ENCODE results near the gene COL19A1. TPM values are rescaled to one million over a fixed set of nuclear protein-coding genes. Genes with fewer than 3 reads are reported as not detected.

COL19A1 gene
- total and polyA plus RNA-seq, 7 donors = 0.54 to 1.6 (median 0.83) TPM; not detected in 3

- WGBS, 2 donors = 76 to 82% methylated on average over 4 of the region's 4 CpGs
- Histone ChIP-seq H3K4me1 (no peaks in the 10 kb centered on the region), H3K27me3 (no peaks in the 10 kb centered on the region), H3K36me3 (no peaks in the 10 kb centered on the region), H3K27ac (no peak overlapping the region), H3K9me3 (no peaks in the 10 kb centered on the region), H3K4me3 (no peak overlapping the region)
- no peak for TF ChIP-seq CTCF (IDR thresholded peaks at IDR 0.05)
- no peak for TF ChIP-seq POLR2A (IDR thresholded peaks at IDR 0.05)
- no peak for TF ChIP-seq POLR2AphosphoS5 (IDR thresholded peaks at IDR 0.05)
- no peak for TF ChIP-seq EP300 (IDR thresholded peaks at IDR 0.05)
- no peak for DNase-seq
- intact Hi-C loops (cut with DNase I) = no loop called here
These were observed 17.2 kb downstream of the COL19A1 start for GRCh38 chr6:69883551-69883950.

DNA sequence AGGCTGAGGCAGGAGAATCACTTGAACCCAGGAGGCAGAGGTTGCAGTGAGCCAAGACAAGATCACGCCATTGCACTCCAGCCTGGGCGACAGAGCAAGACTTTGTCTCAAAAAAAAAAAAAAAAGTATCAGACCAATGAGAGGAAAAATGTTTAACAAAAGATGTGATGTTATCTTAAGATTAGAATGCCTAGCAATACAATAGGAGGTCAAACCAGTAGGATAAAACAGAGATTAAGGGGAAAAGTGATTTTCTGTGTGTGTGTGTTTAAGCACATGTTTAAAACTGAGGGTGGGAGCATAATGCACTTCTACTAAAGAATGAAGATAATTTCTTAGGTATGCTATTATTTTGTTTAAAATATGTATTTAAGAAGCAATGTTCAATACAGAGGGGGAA, 17.9 kb downstream of the COL19A1 start:
- WGBS, 2 donors = 84 to 94% methylated on average over 2 of the region's 2 CpGs
- no peaks in the 10 kb centered on the region for H3K27me3 ChIP-seq
- no peak for DNase-seq
- H3K36me3 ChIP-seq = no peaks in the 10 kb centered on the region
- H3K9me3 ChIP-seq = no peaks in the 10 kb centered on the region
- no peak overlapping the region for H3K27ac ChIP-seq
- intact Hi-C loops (cut with DNase I) = no loop called here
- no peak overlapping the region for H3K4me3 ChIP-seq
- TF ChIP-seq POLR2AphosphoS5 (IDR thresholded peaks at IDR 0.05) (no peak), CTCF (IDR thresholded peaks at IDR 0.05) (no peak), POLR2A (IDR thresholded peaks at IDR 0.05) (no peak), EP300 (IDR thresholded peaks at IDR 0.05) (no peak)
- no peaks in the 10 kb centered on the region for H3K4me1 ChIP-seq

GRCh38 chr6:69887026-69887425, 20.7 kb downstream of the COL19A1 start:
- H3K27me3 ChIP-seq = no peaks in the 10 kb centered on the region

GRCh38 chr6:69887714-69888345, 21.5 kb downstream of the COL19A1 start:
- no peaks in the 10 kb centered on the region for H3K36me3 ChIP-seq
- no peaks in the 10 kb centered on the region for H3K4me1 ChIP-seq
- 88 to 89% methylated on average over 5 of the region's 5 CpGs for WGBS, 2 donors
- no peaks in the 10 kb centered on the region for H3K9me3 ChIP-seq
- no peak overlapping the region for H3K4me3 ChIP-seq
- no peaks in the 10 kb centered on the region for H3K27me3 ChIP-seq
- intact Hi-C loops (cut with DNase I) = no loop called here
- no peak overlapping the region for H3K27ac ChIP-seq
- DNase-seq = no peak
- TF ChIP-seq POLR2AphosphoS5 (IDR thresholded peaks at IDR 0.05) (no peak), EP300 (IDR thresholded peaks at IDR 0.05) (no peak), POLR2A (IDR thresholded peaks at IDR 0.05) (no peak), CTCF (IDR thresholded peaks at IDR 0.05) (no peak)

More at GRCh38 chr6:69887026-69887425, 20.7 kb downstream of the COL19A1 start:
- intact Hi-C loops (cut with DNase I) = no loop called here
- H3K27ac ChIP-seq = no peak overlapping the region
- 64 to 76% methylated on average over 1 of the region's 1 CpG for WGBS, 2 donors
- H3K36me3 ChIP-seq = no peaks in the 10 kb centered on the region
- H3K4me1 ChIP-seq = no peaks in the 10 kb centered on the region
- TF ChIP-seq POLR2A (IDR thresholded peaks at IDR 0.05) (no peak), EP300 (IDR thresholded peaks at IDR 0.05) (no peak), CTCF (IDR thresholded peaks at IDR 0.05) (no peak), POLR2AphosphoS5 (IDR thresholded peaks at IDR 0.05) (no peak)
- no peaks in the 10 kb centered on the region for H3K9me3 ChIP-seq
- DNase-seq = no peak
- H3K4me3 ChIP-seq = no peak overlapping the region

Measured in sigmoid colon (tissue), 7 donors.